BE2C (cell line): Measurements from ENCODE around the gene NRXN3.

Source experiments
- DNase-seq: peaks from one replicate; pipeline ENCODE4 v3.0.0-alpha.2; 2020
- H3K27me3 ChIP-seq: fragments of 250-450 bp; sonication (Bioruptor Pico); 2 replicates; pipeline ENCODE4 v1.5.1; 2020; ENCODE audit warnings: mild to moderate bottlenecking
- H3K36me3 ChIP-seq: fragments of 250-450 bp; sonication (Bioruptor Pico); 2 replicates; pipeline ENCODE4 v1.5.1; 2020; ENCODE audit warnings: mild to moderate bottlenecking
- H3K4me1 ChIP-seq: fragments of 250-450 bp; sonication (Bioruptor Pico); 2 replicates; pipeline ENCODE4 v1.5.1; 2020
- H3K4me3 ChIP-seq: 2 replicates; pipeline ENCODE4 v1.5.1; 2011; ENCODE audit warnings: low read depth, low read length
- H3K9me3 ChIP-seq: fragments of 250-450 bp; sonication (Bioruptor Pico); 2 replicates; pipeline ENCODE4 v1.5.1; 2020
- TF ChIP-seq, protein P1 (sequence below): IDR thresholded peaks from 2 replicates; pipeline ENCODE4 v1.5.1; 2012; ENCODE audit warnings: mild to moderate bottlenecking, low read depth, low read length

NRXN3 gene

DNA sequence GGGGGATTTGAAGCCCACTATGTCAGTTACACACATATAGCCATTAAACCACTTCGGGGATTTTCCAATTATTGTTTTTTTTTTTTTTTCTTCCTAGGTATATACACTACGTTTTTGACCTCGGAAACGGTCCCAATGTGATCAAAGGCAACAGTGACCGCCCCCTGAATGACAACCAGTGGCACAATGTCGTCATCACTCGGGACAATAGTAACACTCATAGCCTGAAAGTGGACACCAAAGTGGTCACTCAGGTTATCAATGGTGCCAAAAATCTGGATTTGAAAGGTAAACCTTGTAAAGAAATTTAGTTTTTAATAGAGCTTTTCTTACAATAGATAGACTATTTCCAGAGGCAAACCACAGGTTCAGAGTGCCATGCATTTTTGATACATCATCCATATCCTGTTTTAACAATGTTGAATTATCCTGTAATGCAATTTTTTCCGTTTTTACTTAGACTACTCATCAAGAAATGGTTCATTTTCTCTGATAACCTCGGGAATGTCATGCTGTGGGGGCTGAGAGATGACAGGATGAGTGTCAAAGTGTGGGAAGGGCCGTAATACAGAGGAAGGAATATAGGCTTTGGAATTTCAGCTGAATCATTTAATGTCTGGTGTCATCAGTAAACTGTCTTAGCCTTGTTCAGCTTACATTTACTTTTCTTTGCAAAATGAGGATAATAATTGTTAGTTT, 797.1 kb downstream of the NRXN3 start:
- Histone ChIP-seq H3K27me3 (no peaks in the 10 kb centered on the region), H3K4me3 (no peak overlapping the region), H3K4me1 (no peaks in the 10 kb centered on the region), H3K36me3 (no peaks in the 10 kb centered on the region), H3K9me3 (no peaks in the 10 kb centered on the region)
- TF ChIP-seq, protein P1, sequence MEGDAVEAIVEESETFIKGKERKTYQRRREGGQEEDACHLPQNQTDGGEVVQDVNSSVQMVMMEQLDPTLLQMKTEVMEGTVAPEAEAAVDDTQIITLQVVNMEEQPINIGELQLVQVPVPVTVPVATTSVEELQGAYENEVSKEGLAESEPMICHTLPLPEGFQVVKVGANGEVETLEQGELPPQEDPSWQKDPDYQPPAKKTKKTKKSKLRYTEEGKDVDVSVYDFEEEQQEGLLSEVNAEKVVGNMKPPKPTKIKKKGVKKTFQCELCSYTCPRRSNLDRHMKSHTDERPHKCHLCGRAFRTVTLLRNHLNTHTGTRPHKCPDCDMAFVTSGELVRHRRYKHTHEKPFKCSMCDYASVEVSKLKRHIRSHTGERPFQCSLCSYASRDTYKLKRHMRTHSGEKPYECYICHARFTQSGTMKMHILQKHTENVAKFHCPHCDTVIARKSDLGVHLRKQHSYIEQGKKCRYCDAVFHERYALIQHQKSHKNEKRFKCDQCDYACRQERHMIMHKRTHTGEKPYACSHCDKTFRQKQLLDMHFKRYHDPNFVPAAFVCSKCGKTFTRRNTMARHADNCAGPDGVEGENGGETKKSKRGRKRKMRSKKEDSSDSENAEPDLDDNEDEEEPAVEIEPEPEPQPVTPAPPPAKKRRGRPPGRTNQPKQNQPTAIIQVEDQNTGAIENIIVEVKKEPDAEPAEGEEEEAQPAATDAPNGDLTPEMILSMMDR, result no peak
- DNase-seq, result no peak

- H3K4me3 ChIP-seq, result no peak overlapping the region
- H3K4me1 ChIP-seq, result no peaks in the 10 kb centered on the region
- no peaks in the 10 kb centered on the region for H3K36me3 ChIP-seq
- DNase-seq, result no peak
- H3K9me3 ChIP-seq, result no peaks in the 10 kb centered on the region
- H3K27me3 ChIP-seq, result no peaks in the 10 kb centered on the region
- TF ChIP-seq, protein P1, result no peak
These were observed 798.1 kb downstream of the NRXN3 start for GRCh38 chr14:78968265-78968664.

GRCh38 chr14:78970677-78971076, 800.5 kb downstream of the NRXN3 start:
- no peak for DNase-seq
- TF ChIP-seq, protein P1, result no peak
- Histone ChIP-seq H3K36me3 (no peaks in the 10 kb centered on the region), H3K27me3 (no peaks in the 10 kb centered on the region), H3K4me3 (no peak overlapping the region), H3K9me3 (no peaks in the 10 kb centered on the region), H3K4me1 (no peaks in the 10 kb centered on the region)

DNA sequence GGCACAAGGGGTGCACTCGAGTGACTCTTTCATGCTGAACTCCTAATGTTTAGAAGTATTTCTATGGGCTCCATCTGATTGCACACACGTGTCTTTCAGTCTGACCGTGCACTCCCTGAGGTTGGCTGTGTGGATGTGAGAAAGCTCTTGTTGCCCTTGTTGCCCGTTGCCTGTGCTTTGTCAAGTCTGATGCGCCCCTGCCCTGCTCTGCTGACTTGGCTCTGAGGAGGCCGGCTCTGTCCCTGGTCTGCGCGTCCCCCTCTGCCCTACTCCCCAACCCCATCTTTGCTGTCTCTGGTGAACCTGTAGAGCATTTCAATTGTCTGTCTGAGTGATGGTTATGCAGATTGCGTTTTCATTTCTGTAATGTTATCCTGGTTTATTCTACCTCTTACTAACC, 802.3 kb downstream of the NRXN3 start:
- no peak for DNase-seq
- Histone ChIP-seq H3K9me3 (no peaks in the 10 kb centered on the region), H3K36me3 (no peaks in the 10 kb centered on the region), H3K4me1 (no peaks in the 10 kb centered on the region), H3K4me3 (no peak overlapping the region), H3K27me3 (no peaks in the 10 kb centered on the region)
- TF ChIP-seq, protein P1, result no peak

GRCh38 chr14:78974691-78975090, 804.5 kb downstream of the NRXN3 start:
- no peaks in the 10 kb centered on the region for H3K4me1 ChIP-seq
- no peaks in the 10 kb centered on the region for H3K27me3 ChIP-seq
- no peaks in the 10 kb centered on the region for H3K36me3 ChIP-seq
- no peak for DNase-seq
- no peak overlapping the region for H3K4me3 ChIP-seq
- TF ChIP-seq, protein P1, result no peak
- no peaks in the 10 kb centered on the region for H3K9me3 ChIP-seq

DNA sequence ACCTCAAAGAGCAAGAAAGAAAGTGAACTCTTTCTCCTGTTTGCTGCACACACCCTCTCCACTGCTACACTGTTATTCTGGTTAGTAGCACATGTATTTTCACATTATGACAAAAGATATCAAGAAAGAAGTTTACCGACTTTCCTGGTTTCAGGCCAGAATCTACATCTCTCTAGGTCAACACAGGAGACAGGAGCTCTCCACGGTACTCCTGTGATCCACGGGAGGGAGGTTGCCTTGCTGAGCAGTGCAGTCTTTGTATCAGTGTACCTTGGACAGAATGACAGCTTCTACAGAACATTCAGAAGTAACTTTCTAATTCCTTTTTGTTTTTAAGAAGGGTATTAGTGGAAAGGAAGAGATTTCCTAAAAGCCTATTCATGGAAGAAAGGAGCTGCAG, 805.6 kb downstream of the NRXN3 start:
- no peak overlapping the region for H3K4me3 ChIP-seq
- TF ChIP-seq, protein P1, result no peak
- H3K36me3 ChIP-seq, result no peaks in the 10 kb centered on the region
- H3K4me1 ChIP-seq, result no peaks in the 10 kb centered on the region
- no peaks in the 10 kb centered on the region for H3K9me3 ChIP-seq
- H3K27me3 ChIP-seq, result no peaks in the 10 kb centered on the region
- DNase-seq, result no peak
